ENCODE measurements around the gene C19orf67. TPM values are rescaled to one million over a fixed set of nuclear protein-coding genes. Genes with fewer than 3 reads are reported as not detected.

Gene C19orf67
- total and polyA plus RNA-seq, 2 of the 13 experiments (the other 11 are each of a cell fraction or from before 2014, with no cell fraction given), result 0.11 to 0.32 TPM

- TF ChIP-seq HMGXB4 (CRISPR knock-in tag; IDR thresholded peaks at IDR 0.05; ENCODE audit: borderline replicate concordance in 1 of 2, low read depth in 1 of 2), result peak in 1 of 2 experiments; percentile 11; a peak in 2 of 4 replicates
- 0 out of 2 replicates have a peak, but pooled peaks have one; percentile 42 for TF ChIP-seq ZNF335 (CRISPR knock-in tag; IDR thresholded peaks at IDR 0.05)
- TF ChIP-seq NFATC3 (CRISPR knock-in tag; IDR thresholded peaks at IDR 0.05), result no peak
- peak; percentile 22; the same call in 1 of the 2 replicates for TF ChIP-seq ZSCAN20 (CRISPR knock-in tag; IDR thresholded peaks at IDR 0.05; ENCODE audit: borderline replicate concordance)
- TF ChIP-seq ZNF879 (CRISPR knock-in tag; IDR thresholded peaks at IDR 0.05), result no peak
- peak; percentile 77 for TF ChIP-seq ASH2L (IDR thresholded peaks at IDR 0.05; ENCODE audit: insufficient read length, low read depth, low read length)
- TF ChIP-seq, protein P1, sequence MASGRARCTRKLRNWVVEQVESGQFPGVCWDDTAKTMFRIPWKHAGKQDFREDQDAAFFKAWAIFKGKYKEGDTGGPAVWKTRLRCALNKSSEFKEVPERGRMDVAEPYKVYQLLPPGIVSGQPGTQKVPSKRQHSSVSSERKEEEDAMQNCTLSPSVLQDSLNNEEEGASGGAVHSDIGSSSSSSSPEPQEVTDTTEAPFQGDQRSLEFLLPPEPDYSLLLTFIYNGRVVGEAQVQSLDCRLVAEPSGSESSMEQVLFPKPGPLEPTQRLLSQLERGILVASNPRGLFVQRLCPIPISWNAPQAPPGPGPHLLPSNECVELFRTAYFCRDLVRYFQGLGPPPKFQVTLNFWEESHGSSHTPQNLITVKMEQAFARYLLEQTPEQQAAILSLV (CRISPR knock-in tag; IDR thresholded peaks at IDR 0.05; ENCODE audit: borderline replicate concordance), result peak; percentile 58; the same call in 1 of the 2 replicates
- 0 out of 2 replicates have a peak, but pooled peaks have one; percentile 72 for TF ChIP-seq MIER3 (CRISPR knock-in tag; IDR thresholded peaks at IDR 0.05; ENCODE audit: borderline replicate concordance)
- no peak for TF ChIP-seq ZNF781 (CRISPR knock-in tag; IDR thresholded peaks at IDR 0.05; ENCODE audit: borderline replicate concordance, not compliant biosample characterization)
- no peak for TF ChIP-seq POGZ (CRISPR knock-in tag; IDR thresholded peaks at IDR 0.05)
- no peak for TF ChIP-seq ZNF513 (CRISPR knock-in tag; conservative IDR thresholded peaks at IDR 0.05)
- TF ChIP-seq ZNF747 (CRISPR knock-in tag; IDR thresholded peaks at IDR 0.05; ENCODE audit: borderline replicate concordance), result peak; percentile 31; the same call in 1 of the 2 replicates
- peak; percentile 85 for TF ChIP-seq SAP130 (CRISPR knock-in tag; IDR thresholded peaks at IDR 0.05; ENCODE audit: low read depth)
- TF ChIP-seq BRD4 (CRISPR knock-in tag; IDR thresholded peaks at IDR 0.05), result no peak
- TF ChIP-seq, protein P2, sequence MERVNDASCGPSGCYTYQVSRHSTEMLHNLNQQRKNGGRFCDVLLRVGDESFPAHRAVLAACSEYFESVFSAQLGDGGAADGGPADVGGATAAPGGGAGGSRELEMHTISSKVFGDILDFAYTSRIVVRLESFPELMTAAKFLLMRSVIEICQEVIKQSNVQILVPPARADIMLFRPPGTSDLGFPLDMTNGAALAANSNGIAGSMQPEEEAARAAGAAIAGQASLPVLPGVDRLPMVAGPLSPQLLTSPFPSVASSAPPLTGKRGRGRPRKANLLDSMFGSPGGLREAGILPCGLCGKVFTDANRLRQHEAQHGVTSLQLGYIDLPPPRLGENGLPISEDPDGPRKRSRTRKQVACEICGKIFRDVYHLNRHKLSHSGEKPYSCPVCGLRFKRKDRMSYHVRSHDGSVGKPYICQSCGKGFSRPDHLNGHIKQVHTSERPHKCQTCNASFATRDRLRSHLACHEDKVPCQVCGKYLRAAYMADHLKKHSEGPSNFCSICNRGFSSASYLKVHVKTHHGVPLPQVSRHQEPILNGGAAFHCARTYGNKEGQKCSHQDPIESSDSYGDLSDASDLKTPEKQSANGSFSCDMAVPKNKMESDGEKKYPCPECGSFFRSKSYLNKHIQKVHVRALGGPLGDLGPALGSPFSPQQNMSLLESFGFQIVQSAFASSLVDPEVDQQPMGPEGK (CRISPR knock-in tag; IDR thresholded peaks at IDR 0.05), result peak; percentile 70; the same call in 1 of the 2 replicates
- TF ChIP-seq RAD21 (CRISPR knock-in tag; IDR thresholded peaks at IDR 0.05), result peak; percentile 8; the same call in 1 of the 2 replicates
- peak; percentile 49; the same call in 1 of the 2 replicates for TF ChIP-seq ZNF891 (CRISPR knock-in tag; IDR thresholded peaks at IDR 0.05)
- peak; percentile 74; the same call in 1 of the 2 replicates for TF ChIP-seq SIN3A (IDR thresholded peaks at IDR 0.05; ENCODE audit: borderline replicate concordance, low read depth, low read length)
Observed at GRCh38 chr19:14080887-14081796, 4.4 kb downstream of the C19orf67 start (continued).
